ENCODE results near the gene PTGR3.
A peak's percentile ranks its signal among the peaks of the same experiment; 100 is the strongest.

PTGR3 gene

GRCh38 chr18:75215663-75216062, 6.7 kb upstream of the PTGR3 start:
- no peak for DNase-seq (ENCODE audit: low read depth in 1 of 2, low spot score in 1 of 2)

GRCh38 chr18:75214766-75215510, 6.0 kb upstream of the PTGR3 start:
- DNase-seq (ENCODE audit: low read depth in 1 of 2, low spot score in 1 of 2) = no peak

GRCh38 chr18:75214332-75214690, 5.4 kb upstream of the PTGR3 start:
- DNase-seq (ENCODE audit: low read depth in 1 of 2, low spot score in 1 of 2) = no peak

GRCh38 chr18:75213611-75214331, 4.8 kb upstream of the PTGR3 start:
- no peak for DNase-seq (ENCODE audit: low read depth in 1 of 2, low spot score in 1 of 2)

- no peak for DNase-seq (ENCODE audit: low read depth in 1 of 2, low spot score in 1 of 2)
Measured at GRCh38 chr18:75212751-75213090, 3.8 kb upstream of the PTGR3 start.

GRCh38 chr18:75211953-75212750, 3.2 kb upstream of the PTGR3 start:
- DNase-seq (ENCODE audit: low read depth in 1 of 2, low spot score in 1 of 2) = peak in 1 of 2 donors; percentile 23

- DNase-seq (ENCODE audit: low read depth in 1 of 2, low spot score in 1 of 2) = no peak
Measured at GRCh38 chr18:75211626-75211952, 2.6 kb upstream of the PTGR3 start.

GRCh38 chr18:75211002-75211621, 2.2 kb upstream of the PTGR3 start:
- DNase-seq (ENCODE audit: low read depth in 1 of 2, low spot score in 1 of 2) = no peak

- peak in 1 of 2 donors; percentile 63 for DNase-seq (ENCODE audit: low read depth in 1 of 2, low spot score in 1 of 2)
Measured at GRCh38 chr18:75210274-75211001, 1.5 kb upstream of the PTGR3 start, which contains the start of gene TSHZ1. Gene TSHZ1, plus strand, starts transcription at chr18:75210797. Its CDS starts 1,080 bp downstream, at chr18:75211877.

- DNase-seq (ENCODE audit: low read depth in 1 of 2, low spot score in 1 of 2) = no peak
Measured at GRCh38 chr18:75209951-75210258, 966 bp upstream of the PTGR3 start.

- peak in 1 of 2 donors; percentile 16 for DNase-seq (ENCODE audit: low read depth in 1 of 2, low spot score in 1 of 2)
Measured at GRCh38 chr18:75208836-75209128, 157 bp downstream of the PTGR3 start.

- DNase-seq (ENCODE audit: low read depth in 1 of 2, low spot score in 1 of 2) = peak; percentile 30 to 34
Measured at GRCh38 chr18:75208155-75208835, 644 bp downstream of the PTGR3 start.

- no peak for DNase-seq (ENCODE audit: low read depth in 1 of 2, low spot score in 1 of 2)
Measured at GRCh38 chr18:75207310-75208154, 1.4 kb downstream of the PTGR3 start.

GRCh38 chr18:75206452-75207309, 2.3 kb downstream of the PTGR3 start:
- no peak for DNase-seq (ENCODE audit: low read depth in 1 of 2, low spot score in 1 of 2)

GRCh38 chr18:75205514-75206132, 3.3 kb downstream of the PTGR3 start:
- no peak for DNase-seq (ENCODE audit: low read depth in 1 of 2, low spot score in 1 of 2)

GRCh38 chr18:75204732-75205513, 4.0 kb downstream of the PTGR3 start:
- DNase-seq (ENCODE audit: low read depth in 1 of 2, low spot score in 1 of 2) = no peak

- no peak for DNase-seq (ENCODE audit: low read depth in 1 of 2, low spot score in 1 of 2)
Measured at GRCh38 chr18:75204269-75204731, 4.6 kb downstream of the PTGR3 start.
